ENCODE data around the gene TTC31. TPM values are rescaled to one million over a fixed set of nuclear protein-coding genes. Genes with fewer than 3 reads are reported as not detected.
"Not testable (repeated sequence)": the region's sequence is repeated elsewhere in the genome, so short reads cannot be mapped to it uniquely, and the experiment has no call there.

TTC31 gene
- total RNA-seq, 2 experiments from 2014 or later, result 45.8 to 46.3 TPM

DNA sequence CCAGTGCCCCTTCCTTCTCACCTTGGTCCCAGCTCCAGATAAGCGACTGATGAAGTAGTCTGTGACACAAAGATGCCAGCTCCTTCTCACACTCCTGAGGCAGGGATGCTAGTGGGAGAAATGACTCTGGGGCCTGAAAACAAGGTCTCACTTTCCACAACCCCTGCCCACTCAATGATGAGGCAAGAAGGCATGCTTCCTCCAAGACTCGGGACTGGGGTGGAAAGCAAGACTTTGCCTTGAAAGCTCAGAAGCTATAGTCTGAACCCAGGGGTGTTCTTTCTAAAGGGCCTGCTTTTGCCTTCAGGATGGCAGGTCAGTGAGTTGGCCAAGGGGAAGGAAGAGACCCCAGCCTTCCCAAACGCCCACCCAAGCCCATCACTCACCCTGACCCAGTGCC lies 1.4 kb upstream of the TTC31 start:
- CTCF ChIA-PET, result interaction anchor here (0.9 to 6.0 kb wide), 16 partner anchors 9 to 653 kb away, joined by 3 to 66 read pairs (median 11); partner anchors contain the start of genes C2orf81, INO80B, LBX2 and MOGS
- H3K4me1 Mint-ChIP-seq, result peaks cover 47% of the 10 kb centered on the region
- peak overlapping the region; percentile 99 for H3K4me3 Mint-ChIP-seq
- no peaks in the 10 kb centered on the region for H3K27me3 Mint-ChIP-seq
- DNase-seq, result no peak
- no peak overlapping the region for H3K27ac Mint-ChIP-seq
- H3K36me3 Mint-ChIP-seq (ENCODE audit: low read depth), result peaks cover 33% of the 10 kb centered on the region
- no peaks in the 10 kb centered on the region for H3K9me3 Mint-ChIP-seq
- POLR2A ChIA-PET, result no interaction called here

- Mint-ChIP-seq H3K4me1 (peaks cover 46% of the 10 kb centered on the region), H3K27ac (peak overlapping the region; percentile 99), H3K36me3 (ENCODE audit: low read depth) (peaks cover 37% of the 10 kb centered on the region), H3K4me3 (peak overlapping the region; percentile 99), H3K9me3 (no peaks in the 10 kb centered on the region), H3K27me3 (no peaks in the 10 kb centered on the region)
- POLR2A ChIA-PET, result interaction anchor here (0.8 to 1.2 kb wide), 2 partner anchors 10 to 25 kb away, joined by 3 to 5 read pairs; partner anchors contain the start of genes MRPL53 and PCGF1
- DNase-seq, result peak; percentile 62
- CTCF ChIA-PET, result interaction anchor here (1.0 to 6.0 kb wide), 23 partner anchors 8 to 654 kb away, joined by 3 to 66 read pairs (median 6); partner anchors contain the start of genes C2orf81, INO80B, LBX2 and MOGS
These were observed 700 bp upstream of the TTC31 start for GRCh38 chr2:74481961-74482800.

- Mint-ChIP-seq H3K4me3 (peak overlapping the region; percentile 99), H3K4me1 (peaks cover 40% of the 10 kb centered on the region), H3K36me3 (ENCODE audit: low read depth) (peaks cover 31% of the 10 kb centered on the region), H3K27ac (peak overlapping the region; percentile 99)
- CTCF ChIA-PET, result interaction anchor here (0.6 to 6.0 kb wide), 25 partner anchors 9 to 335 kb away, joined by 3 to 66 read pairs (median 4); partner anchors contain the start of genes AUP1, DQX1, HTRA2 and INO80B
- not testable (repeated sequence) for H3K27me3 Mint-ChIP-seq, H3K9me3 Mint-ChIP-seq, DNase-seq
- POLR2A ChIA-PET, result interaction anchor here (0.7 to 0.9 kb wide), 2 partner anchors 43 to 92 kb away, joined by 4 read pairs; no protein-coding TSS in a partner anchor
These were observed 839 bp downstream of the TTC31 start for GRCh38 chr2:74483675-74484164.

GRCh38 chr2:74486141-74486540 lies 3.3 kb downstream of the TTC31 start:
- Mint-ChIP-seq H3K4me1 (peaks cover 21% of the 10 kb centered on the region), H3K27ac (no peak overlapping the region), H3K4me3 (no peak overlapping the region), H3K9me3 (no peaks in the 10 kb centered on the region), H3K36me3 (ENCODE audit: low read depth) (peaks cover 20% of the 10 kb centered on the region), H3K27me3 (no peaks in the 10 kb centered on the region)
- no peak for DNase-seq
- CTCF ChIA-PET, result interaction anchor here (0.6 to 1.2 kb wide), 3 partner anchors 36 to 104 kb away, joined by 3 to 4 read pairs (median 3); no protein-coding TSS in a partner anchor
- POLR2A ChIA-PET, result no interaction called here

DNA sequence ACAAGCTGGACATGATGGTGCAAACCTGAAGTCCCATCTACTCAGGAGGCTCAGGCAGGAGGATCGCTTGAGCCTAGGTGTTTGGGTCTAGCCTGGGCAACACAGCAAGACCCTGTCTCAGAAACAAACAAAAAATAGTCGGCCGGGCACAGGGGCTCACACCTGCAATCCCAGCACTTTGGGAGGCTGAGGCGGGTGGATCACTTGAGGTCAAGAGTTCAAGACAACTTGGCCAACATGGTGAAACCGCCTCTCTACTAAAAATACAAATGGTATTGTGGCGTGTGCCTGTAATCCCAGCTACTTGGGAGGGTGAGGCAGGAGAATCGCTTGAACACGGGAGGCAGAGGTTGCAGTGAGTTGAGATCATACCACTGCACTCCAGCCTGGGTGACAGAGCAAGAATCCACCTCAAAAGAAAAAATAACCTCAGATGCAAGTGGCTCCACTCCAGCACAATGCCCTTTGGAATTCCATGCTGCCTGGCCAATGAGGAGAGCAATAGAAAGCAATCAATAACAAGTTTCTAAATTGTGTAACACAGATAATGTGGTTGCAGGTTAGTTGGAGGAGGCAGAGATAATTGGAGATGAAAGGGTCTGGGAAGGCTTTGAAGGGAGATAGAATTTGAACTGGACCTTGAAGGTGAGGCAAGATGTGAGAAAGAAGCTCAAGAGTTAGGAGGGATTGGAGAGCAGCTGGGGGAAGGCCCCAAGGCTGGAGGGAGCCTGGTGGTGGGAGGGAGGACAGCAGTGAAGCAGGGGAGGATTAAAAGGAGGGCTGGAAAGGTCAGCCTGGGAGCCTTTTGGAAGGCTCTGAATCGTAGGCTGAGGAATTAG lies 6.0 kb downstream of the TTC31 start:
- Mint-ChIP-seq H3K4me3 (no peak overlapping the region), H3K27ac (no peak overlapping the region), H3K9me3 (no peaks in the 10 kb centered on the region), H3K36me3 (ENCODE audit: low read depth) (peaks cover 28% of the 10 kb centered on the region), H3K27me3 (no peaks in the 10 kb centered on the region), H3K4me1 (peaks cover 9% of the 10 kb centered on the region)
- POLR2A ChIA-PET, result no interaction called here
- no peak for DNase-seq
- CTCF ChIA-PET, result interaction anchor here (0.7 to 1.8 kb wide), 5 partner anchors 12 to 129 kb away, joined by 3 to 5 read pairs (median 3); no protein-coding TSS in a partner anchor

GRCh38 chr2:74489906-74490305 lies 7.0 kb downstream of the TTC31 start:
- peaks cover 8% of the 10 kb centered on the region for H3K4me1 Mint-ChIP-seq
- POLR2A ChIA-PET, result no interaction called here
- H3K36me3 Mint-ChIP-seq (ENCODE audit: low read depth), result peaks cover 34% of the 10 kb centered on the region

GRCh38 chr2:74491648-74492544 lies 9.0 kb downstream of the TTC31 start:
- Mint-ChIP-seq H3K4me3 (no peak overlapping the region), H3K27me3 (no peaks in the 10 kb centered on the region), H3K4me1 (peaks cover 4% of the 10 kb centered on the region), H3K36me3 (ENCODE audit: low read depth) (peaks cover 30% of the 10 kb centered on the region), H3K9me3 (no peaks in the 10 kb centered on the region), H3K27ac (no peak overlapping the region)
- POLR2A ChIA-PET, result no interaction called here
- CTCF ChIA-PET, result interaction anchor here (0.5 to 3.7 kb wide), 5 partner anchors 9 to 93 kb away, joined by 4 to 21 read pairs (median 7); partner anchors contain the start of genes CCDC142 and TTC31
- DNase-seq, result no peak

More at GRCh38 chr2:74489906-74490305, 7.0 kb downstream of the TTC31 start:
- DNase-seq, result no peak
- Mint-ChIP-seq H3K9me3 (no peaks in the 10 kb centered on the region), H3K27me3 (no peaks in the 10 kb centered on the region), H3K27ac (no peak overlapping the region), H3K4me3 (no peak overlapping the region)
- CTCF ChIA-PET, result interaction anchor here (1.0 to 1.8 kb wide), 4 partner anchors 9 to 98 kb away, joined by 3 to 5 read pairs (median 4); partner anchors contain the start of genes LBX2 and MRPL53

DNA sequence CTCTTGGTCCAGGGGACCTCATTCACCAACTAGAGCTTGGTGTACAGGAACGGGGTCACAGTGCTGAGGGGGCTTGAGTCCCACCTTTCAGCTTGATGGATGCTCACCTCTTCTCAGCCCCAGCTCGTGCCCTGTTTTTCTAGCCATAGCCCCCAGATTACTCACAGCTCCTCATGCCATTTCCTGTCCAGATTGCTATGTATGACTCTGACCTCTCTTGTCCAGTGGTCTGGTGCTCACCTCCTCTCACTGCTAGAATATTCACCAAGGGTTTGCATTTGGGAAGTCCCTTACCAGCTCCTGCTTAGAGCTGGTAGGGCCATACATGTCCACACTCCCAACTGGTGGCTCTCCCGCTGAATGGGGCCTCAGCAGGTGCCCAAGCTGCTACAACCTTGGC lies 10.7 kb downstream of the TTC31 start:
- Mint-ChIP-seq H3K4me3 (no peak overlapping the region), H3K9me3 (no peaks in the 10 kb centered on the region), H3K4me1 (peaks cover 16% of the 10 kb centered on the region), H3K36me3 (ENCODE audit: low read depth) (peaks cover 31% of the 10 kb centered on the region), H3K27ac (no peak overlapping the region), H3K27me3 (peaks cover 11% of the 10 kb centered on the region)
- ChIA-PET POLR2A (no interaction called here), CTCF (interaction anchor here (0.5 to 3.7 kb wide), 7 partner anchors 8 to 665 kb away, joined by 3 to 21 read pairs (median 5); partner anchors contain the start of genes CCDC142, STAMBP and TTC31)
- no peak for DNase-seq

DNA sequence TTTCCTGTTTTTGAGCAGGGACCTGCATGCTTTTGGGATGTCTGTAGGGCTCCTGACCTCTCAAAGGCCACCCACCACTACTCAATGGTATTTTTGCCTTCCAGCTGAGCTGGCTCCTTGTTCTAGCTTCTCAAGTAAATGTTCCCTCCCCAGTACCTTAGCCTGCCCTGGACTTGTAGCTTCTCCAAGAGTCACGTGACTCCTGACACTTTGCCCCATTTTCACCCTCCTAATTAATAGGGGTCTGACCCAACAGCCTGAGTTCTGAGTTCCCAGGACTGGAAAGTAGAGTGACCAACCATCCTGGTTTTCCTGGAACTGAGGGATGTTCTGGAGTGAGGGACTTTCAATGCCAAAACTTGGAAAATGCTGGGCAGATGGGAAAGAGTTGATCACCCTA lies 12.6 kb downstream of the TTC31 start:
- Mint-ChIP-seq H3K36me3 (ENCODE audit: low read depth) (peaks cover 30% of the 10 kb centered on the region), H3K4me1 (peaks cover 23% of the 10 kb centered on the region), H3K27ac (no peak overlapping the region), H3K4me3 (no peak overlapping the region), H3K9me3 (no peaks in the 10 kb centered on the region), H3K27me3 (peaks cover 27% of the 10 kb centered on the region)
- ChIA-PET POLR2A (no interaction called here), CTCF (interaction anchor here (0.9 to 1.1 kb wide), 3 partner anchors 12 to 36 kb away, joined by 3 to 6 read pairs (median 3); partner anchors contain the start of genes CCDC142 and TTC31)
- DNase-seq, result no peak

GRCh38 chr2:74496997-74497776 lies 14.3 kb downstream of the TTC31 start:
- H3K27me3 Mint-ChIP-seq, result peaks cover 44% of the 10 kb centered on the region
- peaks cover 28% of the 10 kb centered on the region for H3K36me3 Mint-ChIP-seq (ENCODE audit: low read depth)
- no peak for DNase-seq
- H3K27ac Mint-ChIP-seq, result no peak overlapping the region
- peak overlapping the region; percentile 79 for H3K4me3 Mint-ChIP-seq
- POLR2A ChIA-PET, result no interaction called here
- peaks cover 30% of the 10 kb centered on the region for H3K4me1 Mint-ChIP-seq
- H3K9me3 Mint-ChIP-seq, result no peaks in the 10 kb centered on the region
- CTCF ChIA-PET, result interaction anchor here (0.9 to 5.6 kb wide), 5 partner anchors 9 to 87 kb away, joined by 3 to 38 read pairs (median 3); partner anchors contain the start of genes CCDC142 and TTC31
